Lung microvascular endothelial cell (primary cell): ENCODE data around the gene NAPSA. TPM values are rescaled to one million over a fixed set of nuclear protein-coding genes. Genes with fewer than 3 reads are reported as not detected.
"Not testable (repeated sequence)": the region's sequence is repeated elsewhere in the genome, so short reads cannot be mapped to it uniquely, and the experiment has no call there.

Experiments
- DNase-seq, 2 donors: peaks; one replicate each; pipeline versions ENCODE4 v3.0.0 to v3.0.0-alpha.2; 2010; ENCODE audit warnings: low read depth in 2 of 2
- total RNA-seq: library from RNA; depleted of rRNA; stranded (reverse); fragments of >200 nt; gene quantifications from 2 replicates; pipeline ENCODE4 v1.2.1, GENCODE V29; 2014

The NAPSA gene
- under 0.01 TPM in 1 of 2 replicates, not detected in the other for total RNA-seq

DNA sequence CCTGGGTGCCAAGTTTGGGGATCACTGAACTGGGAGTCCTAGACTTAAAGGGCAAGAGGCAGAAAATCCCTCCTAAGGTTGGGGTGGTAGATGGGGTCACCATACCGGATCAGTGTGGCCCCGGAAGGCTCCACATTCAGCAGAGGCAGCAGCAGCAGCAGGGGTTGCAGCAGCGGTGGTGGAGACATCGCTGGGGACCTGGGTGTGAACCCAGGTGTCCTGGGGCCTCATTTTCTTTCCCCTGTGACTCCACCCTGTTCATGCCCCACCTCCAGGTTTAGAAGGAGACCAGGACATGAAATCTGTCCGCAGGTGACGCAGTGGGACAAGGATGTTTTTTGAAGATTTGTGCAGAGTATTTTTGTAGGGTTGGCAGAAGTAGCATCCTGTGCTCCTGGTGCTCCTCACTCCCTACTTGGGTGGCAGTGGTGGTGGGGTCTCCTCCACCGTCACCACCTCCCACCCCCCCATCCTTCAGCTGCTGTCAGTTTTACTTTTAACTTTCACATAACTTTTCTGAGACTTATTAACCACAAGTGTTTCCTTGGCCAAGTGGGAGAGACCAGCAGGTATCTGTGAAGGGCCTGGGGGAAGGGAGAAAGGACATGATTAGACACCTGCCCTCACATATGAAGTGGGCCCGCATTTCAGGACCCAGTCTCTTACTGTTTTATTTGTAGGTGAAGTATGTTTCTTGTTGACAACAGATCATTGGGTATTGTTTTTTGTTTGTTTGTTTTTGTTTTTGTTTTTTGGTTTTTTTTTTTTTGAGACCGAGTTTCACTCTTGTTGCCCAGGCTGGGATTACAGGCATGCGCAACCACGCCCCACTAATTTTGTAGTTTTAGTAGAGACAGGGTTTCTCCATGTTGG, at the start of gene NAPSA:
TSS of gene NAPSA (minus strand) at position 206 of the 873 bp plus-strand sequence. CDS start at position 188, 18 bp downstream.
- DNase-seq: no peak

DNA sequence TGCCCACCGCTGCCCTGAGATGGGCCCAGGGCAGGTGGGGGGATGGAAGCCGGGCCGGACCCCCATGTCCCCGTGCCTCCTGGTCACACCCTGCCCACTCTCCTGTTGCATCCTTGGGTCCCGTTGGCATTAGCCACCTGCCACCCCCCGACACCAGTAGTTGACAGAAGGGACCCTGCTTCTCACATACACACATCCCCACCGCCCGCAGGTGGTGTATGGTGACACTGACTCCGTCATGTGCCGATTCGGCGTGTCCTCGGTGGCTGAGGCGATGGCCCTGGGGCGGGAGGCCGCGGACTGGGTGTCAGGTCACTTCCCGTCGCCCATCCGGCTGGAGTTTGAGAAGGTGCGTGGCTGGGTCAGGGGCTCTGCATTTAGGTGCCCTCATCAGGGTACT, 48.1 kb upstream of the NAPSA start:
- DNase-seq: no peak

DNA sequence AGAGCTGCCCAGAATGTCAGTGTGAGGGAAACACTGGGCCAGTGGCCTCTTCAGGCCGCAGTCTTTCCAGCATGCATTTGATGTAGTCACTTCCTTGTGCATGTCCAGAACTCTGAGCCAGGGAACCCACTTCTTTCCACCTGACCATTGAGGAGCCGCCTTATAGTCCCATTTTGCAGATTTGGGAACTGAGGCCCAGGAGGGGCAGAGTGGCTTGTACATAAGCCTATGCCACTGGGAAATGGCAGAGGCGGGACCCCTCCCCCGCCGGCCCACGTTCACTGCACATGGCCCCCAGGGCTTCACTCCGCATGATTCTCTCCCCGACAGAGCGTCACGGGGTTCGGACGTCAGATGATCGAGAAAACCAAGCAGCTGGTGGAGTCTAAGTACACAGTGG, 47.7 kb upstream of the NAPSA start:
- DNase-seq: no peak

DNA sequence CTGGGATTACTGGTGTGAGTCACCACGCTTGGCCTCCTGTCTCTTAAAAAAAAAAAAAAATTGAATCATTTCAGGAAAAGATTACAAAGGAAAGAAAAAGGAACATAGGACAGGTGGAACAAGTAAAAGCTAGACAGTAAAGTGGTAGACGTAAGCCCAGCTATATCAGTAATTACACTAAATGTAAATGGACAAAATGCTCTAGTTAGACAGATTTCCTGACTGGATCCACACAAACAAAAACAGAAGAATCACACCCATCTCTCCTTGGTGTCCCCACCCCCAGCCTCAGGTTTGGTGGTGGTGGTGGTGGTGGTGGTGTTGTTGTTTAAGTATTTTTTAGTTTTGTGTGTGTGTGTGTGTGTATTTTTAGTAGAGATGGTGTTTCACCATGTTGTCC, 47.0 kb upstream of the NAPSA start:
- no peak for DNase-seq

DNA sequence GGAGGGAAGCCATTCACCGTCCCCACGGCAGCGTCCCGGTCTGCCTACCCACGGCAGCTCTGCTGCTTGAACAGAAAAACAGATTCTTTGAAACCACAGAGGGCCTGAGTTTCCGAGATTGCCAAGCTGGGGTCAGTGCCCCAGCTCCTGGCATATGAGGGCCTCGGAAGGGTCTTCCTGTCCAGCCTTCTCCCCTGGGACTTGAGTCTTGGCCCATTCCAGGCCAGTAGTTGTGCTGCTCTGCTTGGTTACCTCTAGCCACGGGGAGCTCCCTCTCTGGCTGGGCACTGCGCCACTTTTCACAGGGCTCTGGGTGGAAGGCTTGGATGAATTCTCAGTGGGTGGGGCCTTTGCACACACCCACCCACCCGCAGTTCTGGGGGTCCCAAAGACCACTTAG, 44.7 kb upstream of the NAPSA start:
- DNase-seq: no peak

DNA sequence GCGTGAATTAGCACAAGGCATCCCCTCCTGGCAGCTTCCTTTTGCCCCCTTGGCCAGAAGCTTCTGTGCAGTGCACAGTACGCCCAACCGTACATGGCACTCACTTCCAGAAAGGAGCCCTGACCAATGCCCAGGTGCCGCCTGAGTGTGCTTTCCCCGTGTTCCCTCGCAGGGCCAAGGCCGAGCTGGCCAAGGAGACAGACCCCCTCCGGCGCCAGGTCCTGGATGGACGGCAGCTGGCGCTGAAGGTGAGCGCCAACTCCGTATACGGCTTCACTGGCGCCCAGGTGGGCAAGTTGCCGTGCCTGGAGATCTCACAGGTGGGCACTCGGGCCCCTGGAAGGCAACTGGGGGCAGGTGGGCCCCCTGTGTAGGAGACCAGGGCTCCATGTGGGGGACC, 43.9 kb upstream of the NAPSA start:
- no peak for DNase-seq

DNA sequence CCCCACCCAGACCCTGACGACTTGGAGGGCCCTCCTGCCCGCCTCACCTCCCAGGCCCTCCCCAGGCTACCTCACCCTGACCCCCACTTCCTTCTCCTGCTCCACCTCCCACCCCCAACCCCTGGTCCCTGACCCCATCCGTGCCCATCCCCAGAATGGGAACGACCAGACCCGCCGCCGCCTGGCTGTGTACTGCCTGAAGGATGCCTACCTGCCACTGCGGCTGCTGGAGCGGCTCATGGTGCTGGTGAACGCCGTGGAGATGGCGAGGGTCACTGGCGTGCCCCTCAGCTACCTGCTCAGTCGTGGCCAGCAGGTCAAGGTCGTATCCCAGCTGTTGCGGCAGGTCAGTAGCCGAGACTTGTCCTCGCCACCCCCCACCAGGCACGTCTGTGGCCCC, 41.4 kb upstream of the NAPSA start:
- DNase-seq: no peak

DNA sequence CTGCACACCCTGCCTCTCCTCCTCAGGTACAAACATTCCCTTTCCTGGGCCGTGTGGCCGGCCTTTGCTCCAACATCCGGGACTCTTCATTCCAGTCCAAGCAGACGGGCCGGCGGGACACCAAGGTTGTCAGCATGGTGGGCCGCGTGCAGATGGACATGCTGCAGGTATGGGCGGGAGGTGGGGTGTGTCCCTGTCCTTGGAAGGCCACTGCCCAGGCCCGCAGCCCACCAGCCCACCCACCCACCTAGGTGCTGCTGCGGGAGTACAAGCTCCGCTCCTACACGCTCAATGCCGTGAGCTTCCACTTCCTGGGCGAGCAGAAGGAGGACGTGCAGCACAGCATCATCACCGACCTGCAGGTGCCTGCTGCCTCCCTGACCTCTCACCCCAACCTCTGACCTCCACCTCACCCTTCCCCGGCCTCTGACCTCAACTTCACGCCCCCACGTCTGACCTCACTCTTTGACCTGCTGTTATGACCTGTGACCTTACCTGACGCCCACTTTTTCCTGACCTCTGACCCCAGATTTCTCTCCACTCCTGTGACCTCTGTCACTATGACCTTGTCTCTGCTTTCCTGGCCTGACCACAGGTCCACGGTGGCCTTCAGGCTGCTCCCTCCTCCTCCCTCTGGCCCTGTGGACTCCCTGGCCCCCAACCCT, 40.8 kb upstream of the NAPSA start:
- no peak for DNase-seq

DNA sequence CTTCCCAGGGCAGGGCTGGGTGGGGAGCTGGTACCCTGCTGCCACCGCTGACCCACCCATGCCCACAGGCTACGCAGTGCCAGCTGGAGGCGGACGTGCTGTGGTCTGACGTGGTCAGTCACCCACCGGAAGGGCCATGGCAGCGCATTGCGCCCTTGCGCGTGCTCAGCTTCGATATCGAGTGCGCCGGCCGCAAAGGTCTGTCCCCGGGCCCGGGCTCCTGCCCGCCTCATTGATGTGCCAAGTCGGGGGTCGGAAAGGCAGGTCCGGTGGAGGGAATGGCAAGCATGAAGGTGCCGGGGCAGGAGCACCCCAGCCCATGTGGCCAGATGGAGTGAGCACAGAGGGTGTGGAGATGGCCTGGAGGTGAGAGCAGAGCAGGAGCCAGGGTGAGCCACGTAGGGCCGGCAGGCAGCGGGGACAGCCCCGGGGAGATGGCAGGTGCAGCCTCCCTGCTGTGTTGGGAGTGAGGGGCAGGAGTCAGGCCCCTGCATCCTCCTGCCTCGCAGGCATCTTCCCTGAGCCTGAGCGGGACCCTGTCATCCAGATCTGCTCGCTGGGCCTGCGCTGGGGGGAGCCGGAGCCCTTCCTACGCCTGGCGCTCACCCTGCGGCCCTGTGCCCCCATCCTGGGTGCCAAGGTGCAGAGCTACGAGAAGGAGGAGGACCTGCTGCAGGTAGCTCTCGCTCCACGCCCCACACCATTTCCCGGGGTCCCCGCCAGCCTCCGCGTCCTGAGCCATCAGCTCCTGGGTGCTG, 37.3 kb upstream of the NAPSA start:
- DNase-seq: no peak

DNA sequence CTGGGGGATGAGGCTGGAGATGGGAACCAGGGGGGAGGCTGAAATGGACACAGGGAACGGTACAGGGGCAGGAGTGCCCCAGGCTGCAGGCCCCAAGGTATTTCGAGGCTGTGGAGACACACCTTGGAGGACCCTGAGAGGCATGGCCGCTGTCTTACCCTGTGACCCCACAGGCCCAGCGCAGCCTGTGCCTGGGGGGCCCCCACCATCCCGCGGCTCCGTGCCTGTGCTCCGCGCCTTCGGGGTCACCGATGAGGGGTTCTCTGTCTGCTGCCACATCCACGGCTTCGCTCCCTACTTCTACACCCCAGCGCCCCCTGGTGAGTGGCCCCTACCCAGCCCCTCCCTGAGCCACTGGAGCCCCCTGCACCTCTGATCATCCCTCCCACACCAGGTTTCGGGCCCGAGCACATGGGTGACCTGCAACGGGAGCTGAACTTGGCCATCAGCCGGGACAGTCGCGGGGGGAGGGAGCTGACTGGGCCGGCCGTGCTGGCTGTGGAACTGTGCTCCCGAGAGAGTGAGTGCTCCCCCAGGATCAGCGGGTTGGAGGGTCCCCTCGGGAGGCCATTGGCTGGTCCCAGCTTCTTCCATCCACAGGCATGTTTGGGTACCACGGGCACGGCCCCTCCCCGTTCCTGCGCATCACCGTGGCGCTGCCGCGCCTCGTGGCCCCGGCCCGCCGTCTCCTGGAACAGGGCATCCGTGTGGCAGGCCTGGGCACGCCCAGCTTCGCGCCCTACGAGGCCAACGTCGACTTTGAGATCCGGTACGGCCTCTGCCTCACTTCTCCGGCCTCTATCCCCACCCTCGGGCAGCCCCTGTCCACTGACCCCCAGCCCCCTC, 36.4 kb upstream of the NAPSA start:
- no peak for DNase-seq

DNA sequence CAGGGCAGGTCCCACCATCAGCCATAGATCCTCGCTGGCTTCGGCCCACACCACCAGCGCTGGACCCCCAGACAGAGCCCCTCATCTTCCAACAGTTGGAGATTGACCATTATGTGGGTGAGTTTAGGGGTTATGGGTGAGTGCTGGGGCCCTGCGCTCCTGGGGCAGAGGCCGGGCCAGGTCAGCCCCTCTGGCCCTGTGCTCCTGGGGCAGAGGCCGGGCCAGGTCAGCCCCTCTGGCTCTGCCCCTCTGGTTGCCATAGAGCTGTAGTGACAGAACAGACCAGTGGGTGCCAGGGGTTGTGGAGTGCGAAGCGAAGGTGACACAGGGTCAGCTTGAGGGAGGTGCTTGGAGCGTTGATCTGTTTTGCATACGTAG, 33.9 kb upstream of the NAPSA start:
- no peak for DNase-seq

DNA sequence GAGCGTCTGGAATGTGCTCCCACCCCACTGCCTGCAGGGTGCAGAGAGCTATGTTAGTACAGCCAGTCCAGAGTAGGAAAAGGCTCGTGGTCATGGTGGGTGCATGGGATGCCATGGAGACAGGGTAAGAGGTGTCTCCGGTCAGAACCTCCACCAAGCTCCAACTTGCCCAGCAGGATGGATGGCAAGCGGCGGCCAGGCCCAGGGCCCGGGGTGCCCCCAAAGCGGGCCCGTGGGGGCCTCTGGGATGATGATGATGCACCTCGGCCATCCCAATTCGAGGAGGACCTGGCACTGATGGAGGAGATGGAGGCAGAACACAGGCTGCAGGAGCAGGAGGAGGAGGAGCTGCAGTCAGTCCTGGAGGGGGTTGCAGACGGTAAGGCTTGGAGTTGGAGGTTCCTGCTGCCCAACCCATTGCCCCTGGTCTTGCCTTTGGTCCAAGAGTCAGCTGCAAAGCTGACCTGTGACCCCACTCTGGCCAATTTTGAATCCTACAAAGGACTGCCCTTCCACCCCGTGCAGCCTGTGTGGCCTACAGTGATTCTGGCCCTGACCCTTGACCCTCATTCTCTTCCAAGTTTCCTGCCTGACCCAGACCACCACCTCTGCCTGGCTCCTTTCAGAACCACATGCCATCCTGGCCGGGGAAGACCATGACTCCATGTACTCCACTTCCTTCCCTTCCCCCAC, 33.4 kb upstream of the NAPSA start:
- DNase-seq: no peak

DNA sequence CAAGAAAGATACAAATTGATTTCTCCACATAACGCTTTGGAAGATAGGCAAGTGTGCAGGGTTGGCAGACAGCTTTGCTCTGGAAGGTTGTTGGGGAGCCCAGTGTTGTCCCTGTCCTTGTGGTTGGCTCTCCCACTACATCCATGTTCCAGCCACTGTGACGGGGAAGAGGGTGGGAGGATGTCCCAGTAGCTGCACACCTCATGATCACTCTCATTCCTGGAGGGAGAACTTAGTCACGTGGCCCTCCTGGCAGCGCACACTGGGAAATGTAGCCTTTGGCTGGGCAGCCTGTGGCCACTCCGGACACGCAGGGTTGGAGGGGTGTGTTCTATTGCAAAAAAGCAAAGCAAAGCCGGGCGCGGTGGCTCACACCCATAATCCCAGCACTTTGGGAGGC, 28.6 kb upstream of the NAPSA start:
- DNase-seq: no peak

DNA sequence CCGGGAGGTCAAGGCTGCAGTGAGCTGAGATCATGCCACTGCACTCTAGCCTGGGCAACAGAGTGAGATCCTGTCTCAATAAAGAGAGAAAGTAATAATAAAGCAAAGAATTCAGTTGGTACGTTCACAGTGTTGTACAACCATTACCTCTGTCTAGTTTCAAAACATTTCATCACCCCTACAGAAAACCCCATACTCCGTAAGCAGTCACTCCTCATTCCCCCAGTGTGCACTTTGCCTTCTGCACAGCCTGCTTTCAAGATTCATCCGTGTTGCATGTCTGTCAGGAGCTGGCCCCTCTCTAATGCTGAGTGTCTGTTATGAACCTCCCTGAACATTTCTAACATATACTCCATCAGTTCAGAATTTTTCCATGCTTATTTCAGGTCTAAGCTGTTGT, 28.1 kb upstream of the NAPSA start:
- no peak for DNase-seq

DNA sequence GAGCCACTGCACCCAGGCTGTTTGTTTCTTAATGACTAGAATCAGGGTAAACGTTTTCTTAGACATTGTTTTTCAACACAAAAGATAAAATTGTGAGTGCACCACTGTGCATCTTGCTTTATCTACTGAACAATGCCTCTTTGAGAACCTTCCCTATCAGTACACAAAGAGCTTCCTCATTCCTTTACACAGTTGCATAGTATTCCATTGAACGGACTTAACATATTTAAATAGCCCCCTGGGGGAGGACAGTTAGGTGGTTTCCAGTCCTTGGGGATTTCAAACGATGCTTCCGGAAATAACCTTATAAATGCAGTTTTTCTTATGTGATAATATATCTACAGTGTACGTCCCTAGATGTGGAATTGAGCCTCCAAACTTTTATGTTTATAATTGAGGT, 27.3 kb upstream of the NAPSA start:
- no peak for DNase-seq

DNA sequence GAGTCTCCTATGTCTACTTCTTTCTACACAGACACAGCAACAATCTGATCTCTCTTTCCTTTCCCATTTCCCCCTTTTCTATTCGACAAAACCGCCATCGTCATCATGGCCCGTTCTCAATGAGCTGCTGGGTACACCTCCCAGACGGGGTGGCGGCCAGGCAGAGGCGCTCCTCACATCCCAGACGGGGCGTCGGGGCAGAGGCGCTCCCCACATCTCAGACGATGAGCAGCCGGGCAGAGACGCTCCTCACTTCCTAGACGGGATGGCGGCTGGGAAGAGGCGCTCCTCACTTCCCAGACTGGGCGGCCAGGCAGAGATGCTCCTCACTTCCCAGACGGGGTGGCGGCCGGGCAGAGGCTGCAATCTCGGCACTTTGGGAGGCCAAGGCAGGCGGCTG, 25.5 kb upstream of the NAPSA start:
- DNase-seq: not testable (repeated sequence)

DNA sequence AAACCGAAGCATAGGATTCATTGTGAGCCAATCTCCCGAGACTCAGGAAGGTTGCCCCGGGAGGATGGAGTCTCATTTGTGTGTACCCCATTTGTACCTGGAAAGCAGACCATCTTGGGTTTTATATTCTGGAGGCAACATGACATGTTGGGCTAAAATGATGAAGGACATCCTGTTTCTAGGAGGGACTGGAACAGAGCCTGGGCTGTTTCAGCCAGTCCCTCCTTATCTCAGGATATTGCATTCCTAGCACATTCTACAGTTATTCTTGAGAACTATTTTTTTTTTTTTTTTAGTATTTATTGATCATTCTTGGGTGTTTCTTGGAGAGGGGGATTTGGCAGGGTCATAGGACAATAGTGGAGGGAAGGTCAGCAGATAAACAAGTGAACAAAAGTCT, 24.9 kb upstream of the NAPSA start:
- not testable (repeated sequence) for DNase-seq

DNA sequence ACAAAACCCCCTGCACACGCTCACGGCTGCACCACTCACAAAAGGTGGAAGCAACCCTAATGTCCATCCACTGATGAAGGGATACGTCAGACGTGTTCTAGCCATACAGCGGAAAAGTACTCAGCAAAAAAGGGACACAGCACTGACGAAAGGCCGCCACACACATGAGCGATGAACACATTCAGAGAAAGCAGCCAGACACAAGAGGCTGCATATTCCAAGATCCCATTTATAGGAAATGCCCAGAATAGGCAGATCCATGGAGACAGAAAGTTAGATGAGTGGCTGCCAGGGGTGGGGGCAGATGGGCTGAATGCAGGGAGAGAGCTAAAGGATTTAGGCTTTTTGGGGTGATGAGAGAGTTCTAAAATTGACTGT, 22.4 kb upstream of the NAPSA start:
- DNase-seq: peak in 1 of 2 donors; percentile 39

DNA sequence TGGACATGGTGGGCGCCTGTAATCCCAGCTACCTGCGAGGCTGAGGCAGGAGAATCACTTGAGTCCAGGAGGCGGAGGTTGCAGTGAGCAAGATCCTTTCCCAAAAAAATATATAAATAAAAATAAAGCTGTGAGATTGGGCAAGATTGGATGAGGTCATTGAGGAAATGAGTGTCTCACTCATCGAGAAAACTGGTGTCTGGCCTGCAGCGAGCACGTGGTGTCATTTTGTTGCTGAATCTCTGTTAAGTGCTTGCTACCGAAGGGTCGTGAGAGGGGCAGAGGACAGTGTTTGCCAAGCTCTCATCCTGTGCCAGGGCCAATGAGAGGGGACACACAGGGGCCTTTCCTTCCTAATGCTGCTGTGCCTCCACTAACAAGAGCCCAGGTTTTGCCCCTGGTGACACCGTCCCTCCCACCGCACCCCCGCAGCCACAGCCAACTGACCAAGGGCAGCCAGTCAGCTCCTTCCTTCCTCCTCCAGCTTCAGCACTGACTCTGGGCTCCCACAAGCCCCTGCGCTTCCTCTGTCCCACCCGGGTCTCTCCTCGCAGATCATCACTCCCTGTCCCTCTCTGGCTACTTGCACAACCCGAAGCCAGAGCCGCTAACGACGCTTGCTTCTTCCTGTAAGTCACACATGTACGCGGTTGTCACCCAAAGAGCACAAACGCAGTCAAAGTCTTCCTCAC, 21.9 kb upstream of the NAPSA start:
- DNase-seq: peak; percentile 55 to 69
